H1 (cell line): Measurements from ENCODE around the gene HOXB4. TPM values are rescaled to one million over a fixed set of nuclear protein-coding genes. Genes with fewer than 3 reads are reported as not detected.
A peak's percentile ranks its signal among the peaks of the same experiment; 100 is the strongest.

Source experiments
- CTCF ChIA-PET: fragments of 300-600 bp; sonication (Branson Sonifier 250); formaldehyde crosslinking; loops from one replicate; lab custom pipeline; 2021; ENCODE audit not compliant: partially characterized antibody; lab: Charles Lee
- POLR2A ChIA-PET: fragments of 300-600 bp; sonication (Branson Sonifier 250); formaldehyde crosslinking; loops from one replicate; lab custom pipeline; 2021; ENCODE audit warnings: inconsistent platforms; ENCODE audit not compliant: partially characterized antibody; lab: Charles Lee
- DNase-seq, 2 experiments: peaks; one replicate each; pipeline versions ENCODE4 v3.0.0 to v3.0.0-alpha.2; 2010 to 2022; ENCODE audit warnings: low spot score in 2 of 2, low read depth in 1 of 2, mixed read lengths in 1 of 2
- FAIRE-seq: peaks from 2 replicates; lab custom pipeline; 2011; peaks lifted over from hg19 to GRCh38; lab: Jason Lieb, UNC
- H2AFZ ChIP-seq: 2 replicates; pipeline ENCODE4 v1.8.1; 2012; ENCODE audit warnings: low read length, inconsistent platforms
- H2AK5ac ChIP-seq: 2 replicates; pipeline ENCODE4 v1.6.1; 2013; ENCODE audit warnings: low read depth, low read length
- H2BK120ac ChIP-seq: replicated peaks from 2 replicates; pipeline ENCODE3; 2013; ENCODE audit warnings: low read depth, low read length, inconsistent platforms
- H2BK12ac ChIP-seq: 2 replicates; pipeline ENCODE4 v1.6.1; 2013; ENCODE audit warnings: low read depth, low read length
- H2BK15ac ChIP-seq: 2 replicates; pipeline ENCODE4 v1.6.1; 2013; ENCODE audit warnings: low read length
- H2BK20ac ChIP-seq: 2 replicates; pipeline ENCODE4 v1.6.1; 2013; ENCODE audit warnings: low read length
- H2BK5ac ChIP-seq: 2 replicates; pipeline ENCODE4 v1.6.1; 2013; ENCODE audit warnings: low read depth, low read length
- H3K14ac ChIP-seq: 2 replicates; pipeline ENCODE4 v1.6.1; 2013; ENCODE audit warnings: inconsistent platforms; ENCODE audit not compliant: insufficient read length
- H3K18ac ChIP-seq: 2 replicates; pipeline ENCODE4 v1.6.1; 2013; ENCODE audit warnings: low read length; ENCODE audit errors: extremely low read depth
- H3K23ac ChIP-seq: 2 replicates; pipeline ENCODE4 v1.6.1; 2013; ENCODE audit warnings: inconsistent platforms; ENCODE audit not compliant: insufficient read length
- H3K23me2 ChIP-seq: 2 replicates; pipeline ENCODE4 v1.6.1; 2013; ENCODE audit warnings: low read depth, low read length
- H3K27ac ChIP-seq: 2 replicates; pipeline ENCODE4 v1.6.1; 2011; ENCODE audit warnings: low read depth, low read length, inconsistent platforms
- H3K27me3 ChIP-seq, 4 experiments: replicated peaks in 1 of 4; 1 replicate in 1 of 4; 2 replicates in 3 of 4; pipeline versions ENCODE4 v1.6.1 to v1.8.1; 2011 to 2013; ENCODE audit warnings: low read length in 3 of 4, mild to moderate bottlenecking in 3 of 4, inconsistent platforms in 2 of 4, mixed read lengths in 2 of 4, moderate library complexity in 1 of 4; ENCODE audit not compliant: control insufficient read depth in 3 of 4, insufficient read depth in 3 of 4; ENCODE audit errors: extremely low read depth in 1 of 4
- H3K36me3 ChIP-seq, 4 experiments: 2 replicates each; pipeline versions ENCODE4 v1.6.1 to v1.8.1; 2011 to 2013; ENCODE audit warnings: mild to moderate bottlenecking in 4 of 4, low read length in 3 of 4, moderate library complexity in 2 of 4, control low read depth in 1 of 4, inconsistent platforms in 1 of 4; ENCODE audit not compliant: insufficient read depth in 4 of 4, control insufficient read depth in 2 of 4
- H3K4ac ChIP-seq: replicated peaks from 2 replicates; pipeline ENCODE3; 2013; ENCODE audit warnings: low read length, low read depth, mixed read lengths, inconsistent platforms; ENCODE audit not compliant: insufficient read length
- H3K4me1 ChIP-seq, 4 experiments: replicated peaks in 1 of 4; 1 replicate in 1 of 4; 2 replicates in 3 of 4; pipeline versions ENCODE4 v1.6.1 to v1.8.1; 2011 to 2013; ENCODE audit warnings: low read length in 3 of 4, inconsistent platforms in 2 of 4, mixed read lengths in 1 of 4; ENCODE audit not compliant: insufficient read depth in 4 of 4, control insufficient read depth in 3 of 4
- H3K4me2 ChIP-seq, 2 experiments: 2 replicates each; pipeline versions ENCODE4 v1.6.1 to v1.8.1; 2011 to 2013; ENCODE audit warnings: low read depth in 2 of 2, low read length in 2 of 2, control low read depth in 1 of 2, inconsistent platforms in 1 of 2, mild to moderate bottlenecking in 1 of 2; ENCODE audit not compliant: insufficient read depth in 1 of 2
- H3K4me3 ChIP-seq, 4 experiments: fragments of 200-600, 300-600 bp in 1 of 4; sonication (generic), shearing (Covaris generic), sonication (Bioruptor Twin) in 1 of 4; 2 replicates each; pipeline versions ENCODE4 v1.5.1 to v1.8.1; 2011 to 2016; ENCODE audit warnings: low read length in 4 of 4, low read depth in 3 of 4, control low read depth in 2 of 4, inconsistent platforms in 2 of 4, mild to moderate bottlenecking in 2 of 4, mixed read lengths in 1 of 4, moderate library complexity in 1 of 4; ENCODE audit not compliant: insufficient read depth in 2 of 4; ENCODE audit errors: extremely low read depth in 1 of 4
- H3K56ac ChIP-seq: replicated peaks from 2 replicates; pipeline ENCODE3; 2013; ENCODE audit warnings: low read depth, mild to moderate bottlenecking, mixed read lengths, low read length, inconsistent platforms; ENCODE audit not compliant: insufficient read length
- H3K79me1 ChIP-seq: 2 replicates; pipeline ENCODE4 v1.6.1; 2013; ENCODE audit warnings: low read depth, low read length, control low read depth
- H3K79me2 ChIP-seq, 2 experiments: 2 replicates each; pipeline versions ENCODE4 v1.6.1 to v1.8.1; 2012 to 2013; ENCODE audit warnings: low read length in 2 of 2, mild to moderate bottlenecking in 2 of 2, inconsistent platforms in 1 of 2; ENCODE audit not compliant: insufficient read depth in 2 of 2, control insufficient read depth in 1 of 2
- H3K9ac ChIP-seq, 4 experiments: replicated peaks in 1 of 4; 1 replicate in 1 of 4; 2 replicates in 3 of 4; pipeline versions ENCODE4 v1.6.1 to v1.8.1; 2011 to 2013; ENCODE audit warnings: low read depth in 3 of 4, low read length in 3 of 4, control low read depth in 2 of 4, mild to moderate bottlenecking in 2 of 4, moderate library complexity in 2 of 4, inconsistent platforms in 1 of 4; ENCODE audit errors: extremely low read depth in 1 of 4
- H3K9me3 ChIP-seq, 2 experiments: 2 replicates each; pipeline versions ENCODE4 v1.6.1 to v1.8.1; 2012 to 2013; ENCODE audit warnings: mild to moderate bottlenecking in 2 of 2, moderate library complexity in 2 of 2, control low read depth in 1 of 2, inconsistent platforms in 1 of 2, low read depth in 1 of 2, low read length in 1 of 2, mixed read lengths in 1 of 2; ENCODE audit not compliant: insufficient read depth in 2 of 2
- H4K20me1 ChIP-seq, 2 experiments: replicated peaks in 1 of 2; 2 replicates each; pipeline versions ENCODE3 to v1.8.1; 2011 to 2013; ENCODE audit warnings: inconsistent platforms in 2 of 2, low read length in 2 of 2, mild to moderate bottlenecking in 1 of 2; ENCODE audit not compliant: insufficient read depth in 2 of 2, control insufficient read depth in 1 of 2
- H4K5ac ChIP-seq: 2 replicates; pipeline ENCODE4 v1.6.1; 2013; ENCODE audit warnings: low read length, low read depth, mixed read lengths, inconsistent platforms; ENCODE audit not compliant: insufficient read length
- H4K8ac ChIP-seq: 2 replicates; pipeline ENCODE4 v1.8.0; 2013; ENCODE audit warnings: mild to moderate bottlenecking, moderate library complexity, low read length, inconsistent platforms; ENCODE audit not compliant: insufficient read depth; ENCODE audit errors: extremely low read depth
- H4K91ac ChIP-seq: replicated peaks from 2 replicates; pipeline ENCODE3; 2013; ENCODE audit warnings: low read length, mixed read lengths, inconsistent platforms; ENCODE audit not compliant: insufficient read length
- CBX8 ChIP-seq: fragments of 300-800, 300-1000 bp; sonication (generic); IDR thresholded peaks from 2 replicates; pipeline ENCODE4 v1.7.1; 2016; ENCODE audit warnings: low read depth, low read length, borderline replicate concordance
- EZH2 ChIP-seq: fragments of 200-600 bp; sonication (generic); IDR thresholded peaks from 2 replicates; pipeline ENCODE4 v1.7.1; 2012; ENCODE audit warnings: low read depth, mild to moderate bottlenecking, moderate library complexity, low read length, inconsistent platforms; ENCODE audit not compliant: severe bottlenecking
- KDM5A ChIP-seq: fragments of 200-600 bp; IDR thresholded peaks from 2 replicates; pipeline ENCODE4 v1.7.1; 2012; ENCODE audit warnings: mild to moderate bottlenecking, low read length, inconsistent platforms, mixed read lengths
- RNF2 ChIP-seq: fragments of 200-900, 300-1000 bp; sonication (generic); IDR thresholded peaks from 2 replicates; pipeline ENCODE4 v1.7.1; 2016; ENCODE audit warnings: borderline replicate concordance, low read depth, mild to moderate bottlenecking, antibody characterized with exemption, low read length; ENCODE audit not compliant: poor library complexity, severe bottlenecking; ENCODE audit errors: missing control alignments
- SP1 ChIP-seq: IDR thresholded peaks from 2 replicates; pipeline ENCODE4 v1.6.1; 2011; ENCODE audit warnings: low read depth, low read length
- SUZ12 ChIP-seq: fragments of 200-600 bp; sonication (generic); IDR thresholded peaks from 2 replicates; pipeline ENCODE4 v1.6.1; 2012; ENCODE audit warnings: mild to moderate bottlenecking, inconsistent platforms, low read length, moderate library complexity, mixed read lengths
- WGBS, 2 experiments: shearing (Covaris generic) in 1 of 2; methylation state at CpG; one replicate each; pipeline versions ENCODE4 v1.1.6 to v1.1.7; 2013 to 2015; ENCODE audit warnings: low lambda C conversion rate in 2 of 2, mixed read lengths in 2 of 2, inconsistent platforms in 1 of 2, low coverage in 1 of 2, missing lambda C conversion rate in 1 of 2; ENCODE audit not compliant: insufficient replicate concordance in 2 of 2, insufficient coverage in 1 of 2, insufficient read length in 1 of 2; ENCODE audit errors: extremely low coverage in 1 of 2, missing lambda C conversion rate in 1 of 2; 5-methylcytosine and 5-hydroxymethylcytosine counted together
- polyA plus RNA-seq, 7 experiments: library from polyadenylated mRNA; depleted of rRNA in 3 of 7; stranded (reverse) in 5 of 7; unstranded in 2 of 7; fragments of >200 nt in 5 of 7; fragments of 200-250 nt in 2 of 7; gene quantifications; 1 replicate in 5 of 7; 2 replicates in 1 of 7; 4 replicates in 1 of 7; pipeline versions ENCODE4 v1.2.1 to v1.2.3, GENCODE V29; 2011 to 2013; ENCODE audit warnings: missing spikeins in 2 of 7, mixed read lengths in 2 of 7
- total RNA-seq: library from RNA; stranded (reverse); fragmentation: NEBNext Ultra II Directional; extraction: Animal tissue kit (Norgen Biotek cat#: 25700); gene quantifications from 2 replicates; pipeline ENCODE4 v1.2.1, GENCODE V29; 2021

Gene HOXB4
- total and polyA plus RNA-seq, 2 of the 8 experiments (the other 6 are each of a cell fraction or from before 2014, with no cell fraction given), result not detected

GRCh38 chr17:48605991-48606891 lies 28.1 kb upstream of the HOXB4 start:
- peaks cover 2% of the 10 kb centered on the region; the same call in 1 of the 2 replicates for H3K23me2 ChIP-seq
- no peak for DNase-seq
- POLR2A ChIA-PET, result interaction anchor here (1.1 kb wide), 1 partner anchor 19 kb away, joined by 4 read pairs; the partner anchor contains the start of gene HOXB9

More at GRCh38 chr17:48605991-48606891, 28.1 kb upstream of the HOXB4 start:
- Histone ChIP-seq H3K56ac (no peak overlapping the region), H4K8ac (no peak overlapping the region), H3K4me2 (no peak overlapping the region), H3K36me3 (peaks cover 0 to 8% (median 0%) of the 10 kb centered on the region in 4 experiments; a peak in 1 of 8 replicates), H3K23ac (no peak overlapping the region), H4K5ac (no peak overlapping the region), H2BK15ac (peak overlapping the region; percentile 92), H4K91ac (no peak overlapping the region), H3K27me3 (peaks cover 97 to 100% (median 99%) of the 10 kb centered on the region in 4 experiments), H2AFZ (no peak overlapping the region), H3K4ac (peak overlapping the region; percentile 39), H3K9me3 (no peaks in the 10 kb centered on the region), H2BK12ac (peak overlapping the region; percentile 99), H3K79me2 (no peaks in the 10 kb centered on the region), H3K9ac (no peak overlapping the region), H3K18ac (no peak overlapping the region; the same call in 1 of the 2 replicates), H3K4me1 (peaks cover 0 to 3% (median 2%) of the 10 kb centered on the region in 4 experiments; a peak in 4 of 7 replicates), H4K20me1 (peaks cover 23 to 41% of the 10 kb centered on the region in 2 experiments), H3K79me1 (no peaks in the 10 kb centered on the region), H2BK120ac (no peak overlapping the region), H3K14ac (no peak overlapping the region), H3K27ac (no peak overlapping the region), H2BK20ac (no peak overlapping the region; the same call in 1 of the 2 replicates), H3K4me3 (no peak overlapping the region), H2BK5ac (no peak overlapping the region), H2AK5ac (peak overlapping the region; percentile 100)
- WGBS, 2 experiments, result 18% methylated on average over 41 of the region's 41 CpGs; no CpG with 5 or more reads in 1 of the 2 experiments
- CTCF ChIA-PET, result interaction anchor here (0.8 to 2.5 kb wide), 11 partner anchors 20 to 270 kb away, joined by 3 to 8 read pairs (median 5); partner anchors contain the start of gene HOXB9
- no peak for FAIRE-seq
- TF ChIP-seq RNF2 (peak; percentile 100), SUZ12 (peak; percentile 92), EZH2 (peak; percentile 94), CBX8 (peak; percentile 96; the same call in 1 of the 2 replicates), KDM5A (no peak), SP1 (no peak)
